Femur (tissue), 1 donor: ENCODE data around the gene PKD1.
A peak's percentile ranks its signal among the peaks of the same experiment; 100 is the strongest.

Source experiments
- DNase-seq: peaks from one replicate; pipeline ENCODE4 v3.0.0-alpha.2; 2017

PKD1 gene

DNA sequence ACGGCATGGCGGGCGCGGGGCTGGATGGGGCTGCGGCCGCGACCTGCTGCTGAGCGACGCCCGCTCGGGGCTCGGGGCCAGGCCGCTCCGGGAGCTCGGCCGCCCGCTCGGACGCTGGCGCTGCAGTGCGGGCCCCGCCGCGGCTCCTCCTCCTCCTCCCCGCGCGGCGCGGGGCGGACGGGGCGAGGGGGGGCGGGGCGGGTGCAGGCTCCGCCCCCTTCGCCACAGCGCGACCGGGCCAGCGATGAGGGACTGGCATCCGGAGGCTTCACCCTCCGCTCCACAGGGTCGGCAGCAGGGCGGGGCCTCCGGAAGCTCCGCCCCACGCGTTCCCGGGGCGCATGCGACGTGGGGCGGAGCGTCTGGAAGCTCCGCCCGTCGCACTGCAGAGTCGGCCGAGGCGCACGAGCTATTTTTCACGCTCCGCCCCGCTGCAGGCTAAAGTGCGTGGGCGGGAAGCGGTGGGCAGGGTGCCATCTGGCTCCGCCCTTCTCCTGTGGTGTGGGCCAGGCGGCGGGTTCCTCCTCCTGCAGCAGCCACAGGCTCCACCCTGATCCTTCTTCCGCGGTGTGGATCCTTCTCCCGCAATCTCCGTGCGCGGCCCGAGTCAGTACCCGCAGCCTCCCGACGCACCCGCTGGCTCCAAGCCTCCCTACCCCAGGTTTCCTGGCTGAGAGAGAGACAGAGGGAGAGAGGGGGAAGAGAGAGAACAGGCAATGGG lies at the start of gene PKD1:
Gene PKD1, minus strand, starts transcription at position 129 of the 721 bp plus-strand sequence. CDS start 209 bp downstream, outside the sequence.
- DNase-seq = peak; percentile 95

DNA sequence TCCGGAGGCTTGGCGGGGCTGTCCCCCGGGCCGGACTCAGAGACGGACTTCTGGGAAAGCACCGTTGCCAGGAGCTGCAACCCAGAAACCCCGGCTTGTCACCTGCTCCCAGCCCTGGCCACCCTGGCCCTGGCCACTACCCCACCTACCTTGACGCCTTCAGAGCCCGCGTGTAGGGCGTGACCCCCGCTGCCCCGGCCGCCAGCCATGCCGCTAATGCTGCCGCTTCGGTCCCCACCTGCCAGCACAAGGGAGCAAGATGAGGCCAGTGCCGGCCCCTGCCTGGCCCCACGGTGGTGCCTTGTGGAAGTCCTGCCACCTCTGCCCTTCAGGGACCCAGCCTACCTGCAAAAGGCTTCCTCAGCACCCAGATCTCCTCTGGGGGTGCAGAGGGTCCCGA lies 49.3 kb upstream of the PKD1 start:
- DNase-seq = no peak

GRCh38 chr16:2184346-2184745 lies 48.6 kb upstream of the PKD1 start:
- no peak for DNase-seq

DNA sequence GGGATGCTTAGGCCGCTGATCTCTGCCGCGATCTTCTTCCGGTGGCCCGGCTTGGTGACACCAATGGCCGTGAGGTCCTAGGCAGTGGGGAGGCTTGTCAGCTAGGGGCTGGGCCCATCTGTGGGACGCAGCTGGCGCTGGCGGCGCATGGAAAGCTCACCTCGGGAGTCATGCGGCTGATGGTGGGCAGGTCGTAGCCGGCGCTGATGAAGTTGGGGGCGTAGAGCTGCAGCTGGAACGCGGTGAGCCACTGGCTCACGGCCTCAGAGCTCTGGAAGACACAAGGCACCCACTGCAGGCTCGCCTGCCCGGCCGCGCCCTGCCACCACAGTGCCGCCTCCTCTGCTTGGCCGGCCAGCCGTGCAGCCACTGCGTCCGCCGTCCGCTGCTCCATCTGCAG lies 48.0 kb upstream of the PKD1 start:
- no peak for DNase-seq

DNA sequence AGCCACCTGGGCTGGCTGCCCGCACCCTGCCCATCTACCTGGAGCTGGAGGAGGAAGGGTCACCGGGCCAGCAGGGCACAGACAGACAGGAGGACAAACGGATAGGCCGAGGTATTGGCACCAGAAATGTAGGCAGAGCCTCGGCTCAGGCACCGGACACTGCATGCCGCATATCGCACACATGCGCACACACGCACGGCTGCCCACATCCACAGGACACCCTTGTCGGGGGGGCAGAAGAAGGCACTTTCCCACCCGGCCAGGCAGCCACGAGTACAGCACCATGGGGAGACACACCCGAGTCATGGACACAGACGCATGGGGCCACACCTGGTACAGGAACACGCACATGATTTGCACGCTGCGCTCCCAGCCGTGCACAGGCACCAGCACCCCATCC lies 46.3 kb upstream of the PKD1 start:
- no peak for DNase-seq

DNA sequence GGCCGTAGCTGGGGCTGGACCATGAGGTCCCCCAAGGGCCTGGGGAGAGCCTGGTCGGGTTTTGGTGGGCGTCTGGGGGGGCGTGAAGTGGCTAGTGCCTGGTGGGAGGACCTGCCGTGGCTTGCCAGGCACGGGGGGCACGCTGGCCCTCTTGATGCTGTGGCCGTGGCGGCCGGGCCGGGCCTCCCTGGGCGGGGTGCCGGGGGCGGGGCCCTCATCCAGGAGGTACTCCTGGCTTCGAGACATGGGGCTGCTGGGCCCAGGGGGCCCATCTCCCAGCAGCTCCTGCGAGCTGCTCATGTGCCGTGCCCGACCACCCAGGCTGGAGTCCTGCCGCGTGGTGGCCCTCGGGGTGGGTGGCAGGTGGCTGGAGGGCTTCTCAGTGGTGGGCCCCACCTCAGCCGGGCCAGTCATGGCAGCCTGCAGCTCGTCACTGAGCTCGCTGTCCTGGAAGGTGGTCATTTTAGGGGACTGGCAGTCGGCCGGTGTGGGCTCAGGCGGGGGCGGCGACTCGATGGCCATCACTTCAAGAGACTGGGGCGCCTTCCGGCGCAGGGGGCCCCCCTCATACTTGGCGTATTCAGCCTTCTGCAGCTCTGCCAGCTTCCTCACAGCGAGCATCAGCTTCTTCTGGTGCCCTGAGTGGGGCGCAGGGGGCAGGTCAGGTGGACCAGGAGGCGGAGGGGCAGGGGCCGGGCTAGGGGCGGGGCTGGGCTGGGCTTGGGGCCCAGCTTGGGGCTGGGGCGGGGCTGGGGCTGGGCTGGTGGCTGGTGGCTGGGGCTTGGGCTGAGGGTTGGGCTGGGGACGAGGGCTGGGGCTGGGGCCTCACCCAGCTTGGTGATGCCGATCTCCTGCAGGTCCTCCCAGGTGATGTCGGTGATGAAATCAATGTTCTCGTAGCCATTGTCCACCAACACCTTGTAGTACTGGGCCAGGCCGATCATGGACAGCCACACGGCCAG lies 45.5 kb upstream of the PKD1 start:
- no peak for DNase-seq

GRCh38 chr16:2180461-2180860 lies 44.8 kb upstream of the PKD1 start:
- DNase-seq = no peak

DNA sequence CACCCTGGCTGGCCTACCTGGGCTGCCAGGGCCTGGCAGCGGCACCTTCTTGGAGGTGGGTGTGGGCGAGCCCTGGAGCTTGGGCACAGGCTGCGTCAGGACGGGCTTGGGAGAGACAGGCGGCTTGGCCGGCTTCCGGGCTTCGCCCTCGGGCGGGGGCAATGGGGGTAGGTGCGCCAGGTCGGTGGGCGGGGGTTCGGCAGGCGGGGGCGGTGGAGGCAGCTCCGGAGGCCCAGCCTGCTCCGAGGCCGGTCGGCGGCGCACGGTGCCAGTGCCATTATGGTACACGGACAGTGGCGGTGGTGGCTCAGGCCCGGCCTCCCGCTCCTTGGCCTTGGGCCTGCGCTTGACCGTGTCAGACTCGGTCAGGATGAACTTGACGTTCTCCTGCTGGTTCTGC lies 43.9 kb upstream of the PKD1 start:
- no peak for DNase-seq

- DNase-seq = no peak
Observed at GRCh38 chr16:2179107-2179501, 43.4 kb upstream of the PKD1 start.

GRCh38 chr16:2178321-2179106 lies 42.8 kb upstream of the PKD1 start:
- DNase-seq = peak; percentile 70

DNA sequence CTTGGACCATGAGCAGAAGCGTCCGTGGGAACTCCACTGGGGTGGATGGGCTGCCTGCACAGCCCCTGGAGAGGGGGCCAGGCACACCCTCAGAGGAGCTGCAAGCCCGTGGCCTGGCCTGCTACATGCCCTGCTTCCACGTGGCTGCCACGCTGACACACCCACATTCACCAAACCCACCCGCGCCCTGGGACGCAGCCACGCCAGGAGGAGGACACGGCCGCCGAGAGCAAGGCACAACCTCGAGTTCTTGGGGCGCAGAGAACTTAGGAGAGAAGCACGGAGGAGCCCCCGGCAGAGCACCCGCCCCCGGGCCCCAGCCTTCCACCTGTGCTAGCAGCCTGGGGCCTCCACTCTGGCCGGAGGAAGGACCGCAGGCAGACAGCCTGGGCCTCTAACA lies 41.9 kb upstream of the PKD1 start:
- DNase-seq = no peak

GRCh38 chr16:2177101-2177500 lies 41.4 kb upstream of the PKD1 start:
- DNase-seq = no peak

DNA sequence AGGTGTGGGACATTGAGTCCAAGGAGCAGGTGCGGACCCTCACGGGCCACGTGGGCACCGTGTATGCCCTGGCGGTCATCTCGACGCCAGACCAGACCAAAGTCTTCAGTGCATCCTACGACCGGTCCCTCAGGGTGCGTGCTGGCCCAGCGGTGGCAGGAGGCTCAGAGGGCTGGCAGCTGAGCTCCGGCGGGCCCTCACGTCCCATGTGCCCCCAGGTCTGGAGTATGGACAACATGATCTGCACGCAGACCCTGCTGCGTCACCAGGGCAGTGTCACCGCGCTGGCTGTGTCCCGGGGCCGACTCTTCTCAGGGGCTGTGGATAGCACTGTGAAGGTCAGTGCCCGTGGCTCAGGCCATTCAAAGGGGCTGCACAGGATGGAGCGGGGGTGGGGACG lies 40.3 kb upstream of the PKD1 start:
- DNase-seq = no peak

DNA sequence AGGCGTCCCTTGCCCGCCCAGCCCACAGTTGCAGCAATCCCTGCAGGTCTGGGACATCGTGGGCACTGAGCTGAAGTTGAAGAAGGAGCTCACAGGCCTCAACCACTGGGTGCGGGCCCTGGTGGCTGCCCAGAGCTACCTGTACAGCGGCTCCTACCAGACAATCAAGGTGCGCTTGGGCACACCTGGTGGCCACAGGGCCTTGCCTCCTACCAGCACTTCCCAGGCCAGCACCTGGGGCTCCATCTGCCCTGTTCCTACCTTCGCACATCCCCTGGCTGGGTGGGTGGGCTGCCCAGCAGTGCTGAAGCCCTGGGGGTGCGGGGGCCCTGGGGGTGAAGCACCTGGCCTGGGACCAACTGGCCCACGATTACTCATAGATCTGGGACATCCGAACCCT lies 39.8 kb upstream of the PKD1 start:
- no peak for DNase-seq

GRCh38 chr16:2174396-2175131 lies 38.9 kb upstream of the PKD1 start:
- no peak for DNase-seq

GRCh38 chr16:2173916-2174315 lies 38.2 kb upstream of the PKD1 start:
- DNase-seq = no peak

DNA sequence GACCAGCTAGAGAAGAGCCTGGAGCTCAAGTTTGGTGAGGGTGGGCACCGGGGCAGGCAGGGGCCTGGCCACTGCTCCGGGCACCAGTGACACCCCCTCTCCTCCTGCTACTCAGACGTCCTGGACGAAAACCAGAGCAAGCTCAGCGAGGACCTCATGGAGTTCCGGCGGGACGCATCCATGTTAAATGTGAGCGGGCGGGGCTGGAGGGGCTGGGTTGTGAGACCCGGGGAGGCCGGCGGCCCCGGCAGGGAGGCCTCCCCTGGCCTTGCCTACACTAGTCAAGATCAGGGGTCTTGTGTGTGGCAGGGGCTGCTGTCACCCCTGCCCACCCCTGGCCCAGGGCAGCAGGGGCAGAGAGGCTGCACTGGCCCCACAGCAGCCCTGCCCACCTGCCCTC lies 37.7 kb upstream of the PKD1 start:
- no peak for DNase-seq

GRCh38 chr16:2172688-2173335 lies 37.1 kb upstream of the PKD1 start:
- DNase-seq = no peak

DNA sequence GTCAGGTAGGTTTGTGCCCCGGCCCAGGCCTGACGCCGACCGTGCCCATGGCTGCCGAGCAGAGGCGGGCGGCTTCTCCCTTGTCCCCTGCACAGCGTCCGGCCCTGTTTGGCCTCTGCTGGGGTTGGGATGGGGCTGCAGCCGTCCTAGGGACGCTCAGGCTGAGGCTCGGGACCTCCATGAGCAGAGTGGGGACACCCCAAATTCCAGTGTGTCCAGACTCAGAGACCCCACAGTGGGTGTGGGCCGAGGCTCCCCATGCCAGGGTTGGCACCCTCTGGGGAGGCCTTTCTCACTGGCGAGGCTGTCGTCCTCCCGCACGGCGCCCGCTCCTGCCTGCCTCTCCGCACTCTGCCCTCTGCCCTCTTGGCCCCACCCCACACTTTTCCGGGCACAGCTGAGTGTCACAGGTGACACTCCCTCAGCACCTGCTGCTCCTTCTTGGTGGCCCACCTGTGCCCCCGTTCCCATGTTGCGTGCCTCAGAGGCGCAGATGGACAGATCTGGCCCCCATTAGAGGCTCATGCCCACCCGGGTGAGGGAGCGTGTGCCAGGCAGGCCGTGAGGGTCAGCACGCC lies 36.0 kb upstream of the PKD1 start:
- no peak for DNase-seq

- no peak for DNase-seq
Observed at GRCh38 chr16:2170587-2171435, 35.1 kb upstream of the PKD1 start.

DNA sequence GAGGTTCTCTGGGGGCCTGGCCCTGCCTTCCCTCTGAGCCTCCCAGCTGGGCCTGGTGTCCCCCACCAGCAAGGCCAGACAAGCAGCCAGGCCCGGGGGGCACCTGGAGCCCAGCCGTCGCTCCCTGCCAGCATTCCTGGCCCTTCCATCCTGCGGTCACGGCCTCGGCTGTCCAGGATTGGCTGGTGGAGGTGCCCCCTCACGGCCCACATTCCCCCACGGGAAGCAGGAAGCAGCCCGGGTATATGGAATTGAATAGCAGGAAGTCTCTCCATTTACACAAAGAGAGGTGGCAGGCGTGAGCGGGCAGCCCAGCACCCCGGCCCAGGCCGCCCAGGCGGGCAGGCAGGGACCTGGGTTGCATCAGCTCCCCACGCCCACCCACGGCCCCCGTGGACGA lies 34.4 kb upstream of the PKD1 start:
- DNase-seq = no peak
